MCF 10A (cell line): ENCODE measurements around the gene MYO5C. TPM values are rescaled to one million over a fixed set of nuclear protein-coding genes. Genes with fewer than 3 reads are reported as not detected.

Experiments
- BruUV-seq: library from RNA; stranded (reverse); fragments of 400-500 nt; replicated peaks from 2 replicates; lab custom pipeline; 2021; lab: Mats Ljungman, UMichigan
- CTCF ChIA-PET: fragments of 300-600 bp; sonication (Branson Sonifier 250); formaldehyde crosslinking; extraction: SDS; loops from one replicate; lab custom pipeline; 2021; ENCODE audit warnings: antibody characterized with exemption, inconsistent platforms; lab: Yijun Ruan, JAX
- POLR2A ChIA-PET: fragments of 300-600, 350-650 bp; sonication (Branson Sonifier 250); formaldehyde crosslinking; extraction: SDS; loops from one replicate; lab custom pipeline; 2020; ENCODE audit warnings: antibody characterized with exemption, inconsistent platforms; lab: Yijun Ruan, JAX
- DNase-seq: peaks from one replicate; pipeline ENCODE4 v3.0.0-alpha.2; 2018; ENCODE audit not compliant: unreplicated experiment
- H3K27ac Mint-ChIP-seq: one replicate; pipeline ENCODE4 v1.8.0; 2022; ENCODE audit warnings: mild to moderate bottlenecking, low read depth, mixed read lengths; ENCODE audit not compliant: unreplicated experiment
- H3K27me3 Mint-ChIP-seq: one replicate; pipeline ENCODE4 v1.8.0; 2022; ENCODE audit warnings: mixed read lengths; ENCODE audit not compliant: insufficient read depth, unreplicated experiment
- H3K36me3 Mint-ChIP-seq: one replicate; pipeline ENCODE4 v1.8.0; 2022; ENCODE audit warnings: mild to moderate bottlenecking, moderate library complexity, mixed read lengths; ENCODE audit not compliant: insufficient read depth, unreplicated experiment
- H3K4me1 Mint-ChIP-seq: one replicate; pipeline ENCODE4 v1.8.0; 2022; ENCODE audit warnings: mixed read lengths; ENCODE audit not compliant: insufficient read depth, unreplicated experiment
- H3K4me3 Mint-ChIP-seq: one replicate; pipeline ENCODE4 v1.8.0; 2022; ENCODE audit warnings: mild to moderate bottlenecking, moderate library complexity, mixed read lengths; ENCODE audit not compliant: unreplicated experiment
- H3K9me3 Mint-ChIP-seq: one replicate; pipeline ENCODE4 v1.8.0; 2022; ENCODE audit warnings: mixed read lengths; ENCODE audit not compliant: unreplicated experiment
- CTCF ChIP-seq: fragments of 200-600 bp; IDR thresholded peaks from one replicate; pipeline ENCODE4 v1.8.0; 2022; ENCODE audit warnings: antibody characterized with exemption, mild to moderate bottlenecking; ENCODE audit not compliant: unreplicated experiment
- intact Hi-C: fragments of 100-400 bp; cut with micrococcal nuclease; formaldehyde crosslinking; loops from 2 replicates; pipeline ENCODE4 v1.14.1; 2022
- total RNA-seq: library from RNA; stranded (reverse); gene quantifications from 2 replicates; pipeline ENCODE4 v1.2.3, GENCODE V29; 2022

The MYO5C gene
- total RNA-seq, 1 experiment from 2014 or later, result 29.4 TPM

- POLR2A ChIA-PET, result interaction anchor here (1.3 kb wide), 1 partner anchor 225 kb away, joined by 4 read pairs; no protein-coding TSS in a partner anchor
- Mint-ChIP-seq H3K27ac (no peak overlapping the region), H3K9me3 (no peaks in the 10 kb centered on the region), H3K36me3 (peaks cover 4% of the 10 kb centered on the region), H3K27me3 (no peaks in the 10 kb centered on the region), H3K4me1 (peaks cover 32% of the 10 kb centered on the region), H3K4me3 (no peak overlapping the region)
- peak; percentile 40 for DNase-seq
- TF ChIP-seq CTCF, result no peak
- CTCF ChIA-PET, result interaction anchor here (0.5 to 2.1 kb wide), 5 partner anchors 22 to 400 kb away, joined by 3 to 12 read pairs (median 5); no protein-coding TSS in a partner anchor
- no TSS peak for BruUV-seq
- intact Hi-C loops, result no loop called here
Measured at GRCh38 chr15:52334491-52335160, 39.0 kb upstream of the MYO5C start.

GRCh38 chr15:52331490-52332240 lies 36.1 kb upstream of the MYO5C start:
- Mint-ChIP-seq H3K36me3 (peaks cover 14% of the 10 kb centered on the region), H3K9me3 (no peaks in the 10 kb centered on the region), H3K27me3 (no peaks in the 10 kb centered on the region), H3K27ac (peak overlapping the region; percentile 57), H3K4me3 (no peak overlapping the region), H3K4me1 (peaks cover 21% of the 10 kb centered on the region)
- intact Hi-C loops, result loop anchor here (1.0 kb wide), 7 partner anchors 75 to 404 kb away; no protein-coding TSS in a partner anchor
- peak; percentile 46 for TF ChIP-seq CTCF
- DNase-seq, result peak; percentile 62
- ChIA-PET CTCF (interaction anchor here (0.5 to 1.9 kb wide), 26 partner anchors 11 to 406 kb away, joined by 3 to 8 read pairs (median 3); no protein-coding TSS in a partner anchor), POLR2A (interaction anchor here (0.8 to 2.3 kb wide), 11 partner anchors 13 to 404 kb away, joined by 3 to 11 read pairs (median 3); partner anchors contain the start of gene MYO5C)
- BruUV-seq, result no TSS peak

- ChIA-PET CTCF (interaction anchor here (0.7 kb wide), 2 partner anchors 406 to 408 kb away, joined by 4 to 5 read pairs; no protein-coding TSS in a partner anchor), POLR2A (no interaction called here)
- no peaks in the 10 kb centered on the region for H3K27me3 Mint-ChIP-seq
- H3K4me1 Mint-ChIP-seq, result peaks cover 18% of the 10 kb centered on the region
- H3K9me3 Mint-ChIP-seq, result no peaks in the 10 kb centered on the region
- no peak for DNase-seq
- no peak overlapping the region for H3K4me3 Mint-ChIP-seq
- intact Hi-C loops, result no loop called here
- no TSS peak for BruUV-seq
- H3K36me3 Mint-ChIP-seq, result peaks cover 21% of the 10 kb centered on the region
- H3K27ac Mint-ChIP-seq, result no peak overlapping the region
- no peak for TF ChIP-seq CTCF
Measured at GRCh38 chr15:52329987-52330386, 34.4 kb upstream of the MYO5C start.

- Mint-ChIP-seq H3K4me3 (no peak overlapping the region), H3K36me3 (peaks cover 23% of the 10 kb centered on the region), H3K4me1 (peaks cover 13% of the 10 kb centered on the region), H3K27me3 (no peaks in the 10 kb centered on the region), H3K27ac (no peak overlapping the region), H3K9me3 (no peaks in the 10 kb centered on the region)
- TF ChIP-seq CTCF, result no peak
- CTCF ChIA-PET, result interaction anchor here (0.7 to 1.7 kb wide), 2 partner anchors 72 to 407 kb away, joined by 5 to 7 read pairs; no protein-coding TSS in a partner anchor
- no peak for DNase-seq
- BruUV-seq, result no TSS peak
- POLR2A ChIA-PET, result no interaction called here
- intact Hi-C loops, result no loop called here
Measured at GRCh38 chr15:52329150-52329549, 33.5 kb upstream of the MYO5C start.
